Measurements from ENCODE around the gene SPTLC3.

The SPTLC3 gene

GRCh38 chr20:13147071-13147963 is 138.5 kb downstream of the SPTLC3 start:
- DNase-seq = no peak

GRCh38 chr20:13147971-13148370 is 139.2 kb downstream of the SPTLC3 start:
- no peak for DNase-seq

GRCh38 chr20:13148402-13148801 is 139.6 kb downstream of the SPTLC3 start:
- DNase-seq = no peak

GRCh38 chr20:13148961-13149360 is 140.2 kb downstream of the SPTLC3 start:
- DNase-seq = no peak

GRCh38 chr20:13149371-13150105 is 140.8 kb downstream of the SPTLC3 start:
- no peak for DNase-seq

GRCh38 chr20:13158369-13158768 is 149.6 kb downstream of the SPTLC3 start:
- no peak for DNase-seq

- no peak for DNase-seq
These were observed 151.1 kb downstream of the SPTLC3 start for GRCh38 chr20:13159889-13160288.

- DNase-seq = no peak
These were observed 156.4 kb downstream of the SPTLC3 start for GRCh38 chr20:13165203-13165602.

- no peak for DNase-seq
These were observed 157.2 kb downstream of the SPTLC3 start for GRCh38 chr20:13166011-13166410.

- DNase-seq = no peak
These were observed 157.7 kb downstream of the SPTLC3 start for GRCh38 chr20:13166437-13166836.

GRCh38 chr20:13169086-13169485 is 160.3 kb downstream of the SPTLC3 start:
- DNase-seq = no peak

GRCh38 chr20:13170771-13171170 is 162.0 kb downstream of the SPTLC3 start:
- no peak for DNase-seq

GRCh38 chr20:13173201-13173600 is 164.4 kb downstream of the SPTLC3 start:
- DNase-seq = no peak

GRCh38 chr20:13174402-13174801 is 165.6 kb downstream of the SPTLC3 start:
- DNase-seq = no peak

- DNase-seq = no peak
These were observed 172.5 kb downstream of the SPTLC3 start for GRCh38 chr20:13180986-13181889.

GRCh38 chr20:13183005-13183404 is 174.2 kb downstream of the SPTLC3 start:
- no peak for DNase-seq

GRCh38 chr20:13186043-13186774 is 177.4 kb downstream of the SPTLC3 start:
- DNase-seq = no peak

GRCh38 chr20:13187899-13188298 is 179.1 kb downstream of the SPTLC3 start:
- no peak for DNase-seq

GRCh38 chr20:13199279-13199678 is 190.5 kb downstream of the SPTLC3 start:
- DNase-seq = no peak

GRCh38 chr20:13200767-13201500 is 192.2 kb downstream of the SPTLC3 start:
- DNase-seq = peak; percentile 54

GRCh38 chr20:13202565-13202964 is 193.8 kb downstream of the SPTLC3 start:
- no peak for DNase-seq

GRCh38 chr20:13205425-13205824 is 196.7 kb downstream of the SPTLC3 start:
- DNase-seq = no peak
